DOHH2 (cell line): ENCODE data around the gene ATAD2B.

Experiments
- H3F3A ChIP-seq: fragments of 200-600 bp; sonication (generic), shearing (Covaris generic); 2 replicates; pipeline ENCODE4 v1.6.0; 2016; ENCODE audit warnings: antibody characterized with exemption, mild to moderate bottlenecking; ENCODE audit not compliant: control insufficient read depth, insufficient read depth
- H3K27ac ChIP-seq: fragments of 200-600 bp; sonication (generic); 2 replicates; pipeline ENCODE4 v1.5.1; 2014; ENCODE audit warnings: low read depth, mild to moderate bottlenecking, low read length, moderate library complexity
- H3K27me3 ChIP-seq: fragments of 200-600 bp; sonication (generic); 2 replicates; pipeline ENCODE4 v1.6.1; 2014; ENCODE audit warnings: mild to moderate bottlenecking, low read length, mixed read lengths; ENCODE audit not compliant: control insufficient read depth
- H3K36me3 ChIP-seq: fragments of 200-600 bp; sonication (generic); 2 replicates; pipeline ENCODE4 v1.6.1; 2014; ENCODE audit warnings: mild to moderate bottlenecking, low read length, moderate library complexity, mixed read lengths; ENCODE audit not compliant: control insufficient read depth
- H3K4me1 ChIP-seq: fragments of 200-600 bp; sonication (generic); 2 replicates; pipeline ENCODE4 v1.6.1; 2014; ENCODE audit warnings: mild to moderate bottlenecking, low read length, mixed read lengths; ENCODE audit not compliant: control insufficient read depth
- H3K4me2 ChIP-seq: fragments of 200-600 bp; sonication (generic); 2 replicates; pipeline ENCODE4 v1.6.0; 2014; ENCODE audit warnings: mild to moderate bottlenecking, low read length, moderate library complexity
- H3K4me3 ChIP-seq: fragments of 200-600 bp; sonication (generic); 2 replicates; pipeline ENCODE4 v1.5.1; 2014; ENCODE audit warnings: mild to moderate bottlenecking, low read length, mixed read lengths
- H3K79me2 ChIP-seq: fragments of 200-600 bp; sonication (generic); 2 replicates; pipeline ENCODE4 v1.6.1; 2014; ENCODE audit warnings: mild to moderate bottlenecking, low read length, mixed read lengths; ENCODE audit not compliant: control insufficient read depth
- H3K9me2 ChIP-seq: fragments of 200-600 bp; sonication (generic); replicated peaks from 2 replicates; pipeline ENCODE4 v1.6.1; 2014; ENCODE audit warnings: mild to moderate bottlenecking, low read length, mixed read lengths; ENCODE audit not compliant: control insufficient read depth
- H3K9me3 ChIP-seq: fragments of 200-600 bp; sonication (generic); 2 replicates; pipeline ENCODE4 v1.6.1; 2014; ENCODE audit warnings: antibody characterized with exemption, low read length, mixed read lengths; ENCODE audit not compliant: control insufficient read depth, insufficient read depth
- H4K20me1 ChIP-seq: fragments of 200-600 bp; sonication (generic); 2 replicates; pipeline ENCODE4 v1.6.0; 2014; ENCODE audit warnings: low read depth, mild to moderate bottlenecking, antibody characterized with exemption, low read length, moderate library complexity; ENCODE audit not compliant: control insufficient read depth, insufficient read depth
- CTCF ChIP-seq: fragments of 200-600 bp; sonication (generic); IDR thresholded peaks from one replicate; pipeline ENCODE4 v1.5.1; 2014; ENCODE audit warnings: antibody characterized with exemption, mild to moderate bottlenecking, low read depth, low read length; ENCODE audit not compliant: poor library complexity, severe bottlenecking
- EZH2phosphoT487 ChIP-seq: fragments of 200-600 bp; sonication (generic); IDR thresholded peaks from 2 replicates; pipeline ENCODE4 v1.6.1; 2017; ENCODE audit warnings: borderline replicate concordance, mild to moderate bottlenecking, antibody characterized with exemption, low read length, moderate library complexity, mixed read lengths

Gene ATAD2B

GRCh38 chr2:23767876-23768621, 158.9 kb downstream of the ATAD2B start:
- TF ChIP-seq CTCF (no peak), EZH2phosphoT487 (no peak)
- Histone ChIP-seq H3K9me2 (no peaks in the 10 kb centered on the region), H3K27me3 (no peaks in the 10 kb centered on the region), H3K79me2 (no peaks in the 10 kb centered on the region), H3K4me3 (no peak overlapping the region), H3K27ac (no peak overlapping the region), H3K4me2 (no peak overlapping the region), H3K4me1 (peaks cover 22% of the 10 kb centered on the region), H4K20me1 (no peaks in the 10 kb centered on the region), H3K36me3 (peaks cover 20% of the 10 kb centered on the region), H3K9me3 (peaks cover 4% of the 10 kb centered on the region; the same call in 1 of the 2 replicates), H3F3A (no peaks in the 10 kb centered on the region)

- TF ChIP-seq CTCF, result no peak
- no peak for TF ChIP-seq EZH2phosphoT487
- no peaks in the 10 kb centered on the region for H3K27me3 ChIP-seq
- no peak overlapping the region for H3K4me3 ChIP-seq
- no peaks in the 10 kb centered on the region for H3K9me2 ChIP-seq
- no peaks in the 10 kb centered on the region for H3K4me1 ChIP-seq
- H3K4me2 ChIP-seq, result no peak overlapping the region
- no peak overlapping the region for H3K27ac ChIP-seq
- no peaks in the 10 kb centered on the region for H3F3A ChIP-seq
- H3K79me2 ChIP-seq, result no peaks in the 10 kb centered on the region
- no peaks in the 10 kb centered on the region for H4K20me1 ChIP-seq
- H3K9me3 ChIP-seq, result no peaks in the 10 kb centered on the region
- peaks cover 19% of the 10 kb centered on the region for H3K36me3 ChIP-seq
Observed at GRCh38 chr2:23762141-23762540, 164.8 kb downstream of the ATAD2B start.

GRCh38 chr2:23761638-23762037, 165.3 kb downstream of the ATAD2B start:
- Histone ChIP-seq H3K4me1 (no peaks in the 10 kb centered on the region), H3K9me3 (no peaks in the 10 kb centered on the region), H3K27ac (no peak overlapping the region), H3F3A (no peaks in the 10 kb centered on the region), H3K4me2 (no peak overlapping the region), H3K27me3 (no peaks in the 10 kb centered on the region), H3K4me3 (no peak overlapping the region), H4K20me1 (no peaks in the 10 kb centered on the region), H3K79me2 (no peaks in the 10 kb centered on the region), H3K36me3 (peaks cover 22% of the 10 kb centered on the region), H3K9me2 (no peaks in the 10 kb centered on the region)
- TF ChIP-seq CTCF (no peak), EZH2phosphoT487 (no peak)
